Stimulated activated CD4-positive, alpha-beta T cell treated with anti-CD3 and anti-CD28 coated beads, TNF-alpha, amount 100 ng/mL, for 4 hours (primary cell): ENCODE measurements around the gene OR51B2.
"Not testable (repeated sequence)": the region's sequence is repeated elsewhere in the genome, so short reads cannot be mapped to it uniquely, and the experiment has no call there.

Experiments used
- DNase-seq, 3 experiments: peaks; one replicate each; pipeline ENCODE4 v3.0.0-alpha.2; 2020; ENCODE audit warnings: low read depth in 3 of 3

The OR51B2 gene

DNA sequence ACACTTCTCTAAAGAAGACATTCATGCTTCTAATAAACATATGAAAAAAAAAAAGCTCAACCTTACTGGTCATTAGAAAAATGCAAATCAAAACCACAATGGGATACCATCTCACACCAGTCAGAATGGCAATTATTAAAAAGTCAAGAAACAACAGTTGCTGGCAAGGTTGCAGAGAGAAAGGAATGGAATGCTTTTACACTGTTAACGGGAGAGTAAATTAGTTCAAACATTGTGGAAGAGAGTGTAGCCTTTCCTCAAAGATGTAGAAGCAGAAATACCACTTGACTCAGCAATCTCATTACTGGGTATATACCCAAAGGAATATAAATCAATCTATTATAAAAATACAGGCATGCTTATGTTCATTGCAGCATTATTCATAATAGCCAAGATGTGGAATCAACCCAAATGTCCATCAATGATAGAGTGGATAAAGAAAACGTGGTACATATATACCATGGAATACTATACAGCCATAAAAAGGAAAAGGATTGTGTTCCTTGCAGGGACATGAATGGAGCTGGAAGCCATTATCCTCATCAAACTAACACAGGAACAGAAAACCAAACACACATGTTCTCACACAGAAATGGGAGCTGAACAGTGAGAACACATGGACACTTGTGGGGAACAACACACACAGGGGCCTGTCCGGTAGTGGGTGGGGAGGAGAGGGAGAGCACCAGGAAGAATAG, 10.6 kb downstream of the OR51B2 start:
- not testable (repeated sequence) for DNase-seq

- no peak for DNase-seq
These were observed 13.7 kb downstream of the OR51B2 start for GRCh38 chr11:5310423-5310822.

GRCh38 chr11:5307256-5308019, 16.7 kb downstream of the OR51B2 start:
- DNase-seq = no peak

GRCh38 chr11:5304046-5304445, 20.1 kb downstream of the OR51B2 start:
- DNase-seq = no peak

GRCh38 chr11:5303626-5304025, 20.5 kb downstream of the OR51B2 start:
- DNase-seq = no peak

DNA sequence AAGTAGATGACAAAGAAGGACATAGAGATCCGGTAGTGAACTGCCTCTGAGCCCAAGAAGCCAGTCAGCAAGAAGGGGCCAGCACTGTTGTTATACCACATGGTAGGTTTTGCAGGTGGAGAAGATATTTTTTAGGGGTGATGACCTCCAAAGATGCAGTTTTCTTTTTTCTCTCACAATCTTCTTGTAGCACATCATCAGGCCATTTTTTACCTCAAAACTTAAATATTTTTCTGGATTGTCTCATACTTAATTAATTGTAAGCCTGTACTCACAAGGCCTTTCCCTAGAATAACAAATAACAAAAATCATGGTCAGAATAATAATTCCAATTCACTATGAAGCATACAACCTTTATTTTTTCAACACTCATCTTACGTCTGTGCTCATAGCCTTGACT, 22.3 kb downstream of the OR51B2 start, which contains the start of gene OR51B4:
OR51B4 (minus strand) TSS at position 101 of the 400 bp plus-strand sequence; CDS start at position 101, 0 bp downstream.
- no peak for DNase-seq

- DNase-seq = no peak
These were observed 23.8 kb downstream of the OR51B2 start for GRCh38 chr11:5300251-5300650.

GRCh38 chr11:5298451-5298850, 25.6 kb downstream of the OR51B2 start:
- no peak for DNase-seq

DNA sequence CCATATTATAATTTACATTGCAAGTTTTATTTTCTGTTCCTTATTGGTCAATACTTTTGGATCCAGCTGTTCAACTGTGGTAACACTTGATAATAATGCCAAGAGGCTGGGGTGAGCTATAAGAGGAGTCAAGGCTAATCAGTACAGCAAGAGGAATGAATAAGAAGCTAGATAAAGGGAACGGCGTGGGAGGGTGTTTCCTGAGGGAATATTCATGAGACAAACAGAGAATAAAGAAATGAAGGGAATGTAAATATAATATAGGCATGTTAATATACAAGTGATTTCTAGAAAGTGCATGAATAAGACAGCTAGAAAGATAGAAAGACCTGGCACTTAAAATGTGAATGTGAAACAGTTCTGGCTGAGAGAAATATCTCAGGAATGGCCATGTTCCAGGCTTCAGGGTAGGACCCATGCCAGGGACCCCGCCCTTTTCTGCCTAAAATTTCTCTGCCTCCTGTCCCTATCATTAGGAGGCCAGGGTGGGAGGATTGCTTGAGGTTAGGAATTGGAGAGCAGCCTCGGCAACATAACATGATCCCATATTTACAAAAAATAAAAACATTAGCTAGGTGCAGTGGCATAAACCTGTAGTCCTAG, 26.3 kb downstream of the OR51B2 start:
- DNase-seq = no peak

GRCh38 chr11:5294342-5294995, 29.6 kb downstream of the OR51B2 start:
- DNase-seq = not testable (repeated sequence)

DNA sequence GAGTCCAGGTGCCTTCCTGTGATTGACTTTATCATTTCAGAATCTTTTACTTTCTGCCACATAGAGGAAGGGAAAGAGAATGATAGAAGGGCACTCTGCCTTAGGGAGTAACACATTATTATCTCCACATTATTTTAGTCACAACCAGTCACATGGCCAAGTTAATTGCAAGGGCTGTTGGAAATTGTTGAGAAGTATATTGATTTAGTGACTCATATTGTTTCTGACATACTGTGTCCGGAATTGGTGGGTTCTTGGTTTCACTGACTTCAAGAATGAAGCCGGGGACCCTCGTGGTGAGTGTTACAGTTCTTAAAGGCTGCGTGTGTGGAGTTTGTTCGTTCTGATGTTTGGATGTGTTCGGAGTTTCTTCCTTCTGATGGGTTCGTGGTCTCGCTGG, 31.1 kb downstream of the OR51B2 start:
- DNase-seq = no peak

GRCh38 chr11:5291207-5291838, 32.8 kb downstream of the OR51B2 start:
- no peak for DNase-seq

DNA sequence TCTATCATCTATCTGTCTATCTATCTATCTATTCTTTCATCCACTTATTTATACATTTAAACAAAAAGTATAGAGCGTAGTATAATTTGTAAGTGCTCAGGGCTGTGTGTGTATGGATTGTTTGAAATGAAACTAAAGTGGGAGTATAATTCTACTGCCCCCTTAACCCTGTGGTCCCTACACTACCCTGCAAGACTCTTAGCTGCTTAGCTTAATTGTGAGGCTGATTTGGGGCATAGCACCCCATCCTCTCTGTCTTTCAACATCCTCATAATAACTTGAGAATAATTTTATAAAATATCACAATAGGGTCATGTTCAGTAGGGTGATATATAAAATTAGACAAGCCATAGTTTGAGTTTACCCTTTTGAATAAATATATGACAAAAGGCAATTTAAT, 34.0 kb downstream of the OR51B2 start:
- no peak for DNase-seq

DNA sequence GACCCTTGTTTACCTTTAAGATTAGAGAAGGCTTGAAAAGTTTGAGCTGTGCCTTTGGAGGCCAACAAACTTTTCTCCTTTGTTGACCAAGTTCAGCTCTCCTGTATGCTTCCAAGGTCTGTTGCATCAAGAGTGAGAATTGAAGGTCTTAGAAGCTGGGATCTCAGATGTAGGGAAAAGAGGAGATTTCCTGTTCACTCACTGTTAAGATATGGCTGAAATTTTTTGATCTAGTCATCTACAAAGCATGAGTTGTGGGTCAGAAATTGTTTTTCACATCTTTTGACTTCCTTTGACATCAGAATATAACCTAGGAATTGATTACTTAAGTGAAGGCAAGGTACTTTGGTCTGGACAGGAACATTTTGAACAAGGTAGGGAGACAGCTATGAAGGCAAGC, 34.4 kb downstream of the OR51B2 start:
- no peak for DNase-seq

DNA sequence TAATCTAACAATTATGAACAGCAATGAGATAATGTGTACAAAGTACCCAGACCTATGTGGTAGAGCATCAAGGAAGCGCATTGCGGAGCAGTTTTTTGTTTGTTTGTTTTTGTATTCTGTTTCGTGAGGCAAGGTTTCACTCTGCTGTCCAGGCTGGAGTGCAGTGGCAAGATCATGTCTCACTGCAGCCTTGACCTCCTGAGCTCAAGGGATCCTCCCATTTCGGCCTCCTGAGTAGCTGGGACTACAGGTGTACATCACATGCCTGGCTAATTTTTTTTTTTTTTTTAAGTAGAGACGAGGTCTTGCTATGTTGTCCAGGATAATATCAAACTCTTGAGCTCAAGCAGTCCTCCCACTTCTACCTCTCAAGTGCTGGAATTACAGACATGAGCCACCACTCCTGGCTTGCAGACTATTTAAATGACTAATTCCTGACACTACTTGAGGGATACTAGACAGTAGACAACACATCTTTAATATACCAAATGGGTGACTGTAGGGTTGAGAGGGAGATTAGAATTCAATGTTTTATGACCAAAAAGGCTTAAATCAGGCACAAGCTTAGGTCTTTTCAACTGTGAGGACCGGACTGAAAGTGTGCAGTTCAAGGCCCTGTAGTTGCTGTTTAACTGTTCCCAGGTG, 35.1 kb downstream of the OR51B2 start:
- DNase-seq = no peak

DNA sequence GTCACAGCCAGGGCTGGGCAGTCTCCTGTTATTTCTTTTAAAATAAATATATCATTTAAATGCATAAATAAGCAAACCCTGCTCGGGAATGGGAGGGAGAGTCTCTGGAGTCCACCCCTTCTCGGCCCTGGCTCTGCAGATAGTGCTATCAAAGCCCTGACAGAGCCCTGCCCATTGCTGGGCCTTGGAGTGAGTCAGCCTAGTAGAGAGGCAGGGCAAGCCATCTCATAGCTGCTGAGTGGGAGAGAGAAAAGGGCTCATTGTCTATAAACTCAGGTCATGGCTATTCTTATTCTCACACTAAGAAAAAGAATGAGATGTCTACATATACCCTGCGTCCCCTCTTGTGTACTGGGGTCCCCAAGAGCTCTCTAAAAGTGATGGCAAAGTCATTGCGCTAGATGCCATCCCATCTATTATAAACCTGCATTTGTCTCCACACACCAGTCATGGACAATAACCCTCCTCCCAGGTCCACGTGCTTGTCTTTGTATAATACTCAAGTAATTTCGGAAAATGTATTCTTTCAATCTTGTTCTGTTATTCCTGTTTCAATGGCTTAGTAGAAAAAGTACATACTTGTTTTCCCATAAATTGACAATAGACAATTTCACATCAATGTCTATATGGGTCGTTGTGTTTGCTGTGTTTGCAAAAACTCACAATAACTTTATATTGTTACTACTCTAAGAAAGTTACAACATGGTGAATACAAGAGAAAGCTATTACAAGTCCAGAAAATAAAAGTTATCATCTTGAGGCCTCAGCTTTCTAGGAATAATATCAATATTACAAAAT, 35.8 kb downstream of the OR51B2 start:
- no peak for DNase-seq

- DNase-seq = no peak
These were observed 37.2 kb downstream of the OR51B2 start for GRCh38 chr11:5286901-5287300.

DNA sequence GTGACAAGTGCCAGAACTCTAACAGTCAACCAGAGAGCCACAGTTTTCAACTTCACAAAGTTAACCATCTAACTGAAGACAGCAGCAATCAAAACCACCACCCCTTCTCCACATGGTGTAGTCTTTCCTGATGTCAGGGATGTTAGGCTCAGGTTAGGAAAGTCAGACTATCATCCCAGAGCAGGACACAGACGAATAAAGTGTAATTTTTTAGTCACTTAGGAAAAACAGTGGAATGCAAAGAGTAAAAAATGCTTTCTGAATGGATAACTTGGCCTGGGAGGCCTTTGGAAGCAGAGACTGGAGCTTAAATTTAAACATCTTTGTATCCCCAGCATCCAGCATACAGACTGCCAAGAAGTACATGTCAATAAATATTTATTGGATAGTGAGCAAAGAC, 37.7 kb downstream of the OR51B2 start:
- no peak for DNase-seq

- no peak for DNase-seq
These were observed 38.3 kb downstream of the OR51B2 start for GRCh38 chr11:5285703-5286340.

DNA sequence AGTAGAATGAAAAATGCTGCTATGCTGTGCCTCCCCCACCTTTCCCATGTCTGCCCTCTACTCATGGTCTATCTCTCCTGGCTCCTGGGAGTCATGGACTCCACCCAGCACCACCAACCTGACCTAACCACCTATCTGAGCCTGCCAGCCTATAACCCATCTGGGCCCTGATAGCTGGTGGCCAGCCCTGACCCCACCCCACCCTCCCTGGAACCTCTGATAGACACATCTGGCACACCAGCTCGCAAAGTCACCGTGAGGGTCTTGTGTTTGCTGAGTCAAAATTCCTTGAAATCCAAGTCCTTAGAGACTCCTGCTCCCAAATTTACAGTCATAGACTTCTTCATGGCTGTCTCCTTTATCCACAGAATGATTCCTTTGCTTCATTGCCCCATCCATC, 39.5 kb downstream of the OR51B2 start:
- no peak for DNase-seq
